SK-N-DZ (cell line): Measurements from ENCODE around the gene RBMY1D. TPM values are rescaled to one million over a fixed set of nuclear protein-coding genes. Genes with fewer than 3 reads are reported as not detected.
"Not testable (repeated sequence)": the region's sequence is repeated elsewhere in the genome, so short reads cannot be mapped to it uniquely, and the experiment has no call there.

Source experiments
- DNase-seq: peaks from one replicate; pipeline ENCODE4 v3.0.0-alpha.2; 2015; ENCODE audit warnings: low spot score
- polyA plus RNA-seq, 2 experiments: library from polyadenylated mRNA; depleted of rRNA; stranded (reverse); fragments of >200 nt; gene quantifications; 2 replicates each; pipeline ENCODE4 v1.2.3, GENCODE V29; 2014

The RBMY1D gene
- polyA plus RNA-seq (2014; cell fraction: cytosol; rRNA removed), result not detected in 2 replicates
- polyA plus RNA-seq (2014; cell fraction: nucleus; rRNA removed), result not detected in 2 replicates

DNA sequence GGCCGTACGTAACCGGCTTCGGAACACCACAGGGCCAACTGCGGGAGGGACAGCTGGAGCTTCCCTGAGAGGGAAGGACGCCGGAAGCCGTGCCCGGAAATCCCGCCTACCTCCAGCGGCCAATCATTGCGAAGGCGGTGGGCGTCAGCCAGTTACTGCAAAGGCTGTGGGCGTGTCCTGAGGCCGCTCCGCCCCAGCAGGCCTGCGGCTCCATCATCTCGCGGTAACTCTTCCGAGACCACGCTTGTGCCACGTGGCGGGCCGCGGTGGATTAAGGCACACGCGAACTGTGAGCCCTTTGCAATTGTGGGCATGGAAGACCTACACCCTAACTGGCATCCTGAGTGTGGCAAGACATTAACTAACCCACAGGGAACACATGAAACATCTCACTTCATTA is at the start of gene RBMY1D:
RBMY1D (minus strand) TSS at position 101 of the 400 bp plus-strand sequence. CDS start 2,013 bp downstream, outside the sequence.
- not testable (repeated sequence) for DNase-seq

DNA sequence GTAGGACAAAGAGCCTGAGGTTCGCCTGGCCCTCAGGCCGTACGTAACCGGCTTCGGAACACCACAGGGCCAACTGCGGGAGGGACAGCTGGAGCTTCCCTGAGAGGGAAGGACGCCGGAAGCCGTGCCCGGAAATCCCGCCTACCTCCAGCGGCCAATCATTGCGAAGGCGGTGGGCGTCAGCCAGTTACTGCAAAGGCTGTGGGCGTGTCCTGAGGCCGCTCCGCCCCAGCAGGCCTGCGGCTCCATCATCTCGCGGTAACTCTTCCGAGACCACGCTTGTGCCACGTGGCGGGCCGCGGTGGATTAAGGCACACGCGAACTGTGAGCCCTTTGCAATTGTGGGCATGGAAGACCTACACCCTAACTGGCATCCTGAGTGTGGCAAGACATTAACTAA is 23.6 kb upstream of the RBMY1D start, which contains the start of gene RBMY1E:
RBMY1E (minus strand) TSS at position 101 of the 400 bp plus-strand sequence. CDS start 1,978 bp downstream, outside the sequence.
- not testable (repeated sequence) for DNase-seq

DNA sequence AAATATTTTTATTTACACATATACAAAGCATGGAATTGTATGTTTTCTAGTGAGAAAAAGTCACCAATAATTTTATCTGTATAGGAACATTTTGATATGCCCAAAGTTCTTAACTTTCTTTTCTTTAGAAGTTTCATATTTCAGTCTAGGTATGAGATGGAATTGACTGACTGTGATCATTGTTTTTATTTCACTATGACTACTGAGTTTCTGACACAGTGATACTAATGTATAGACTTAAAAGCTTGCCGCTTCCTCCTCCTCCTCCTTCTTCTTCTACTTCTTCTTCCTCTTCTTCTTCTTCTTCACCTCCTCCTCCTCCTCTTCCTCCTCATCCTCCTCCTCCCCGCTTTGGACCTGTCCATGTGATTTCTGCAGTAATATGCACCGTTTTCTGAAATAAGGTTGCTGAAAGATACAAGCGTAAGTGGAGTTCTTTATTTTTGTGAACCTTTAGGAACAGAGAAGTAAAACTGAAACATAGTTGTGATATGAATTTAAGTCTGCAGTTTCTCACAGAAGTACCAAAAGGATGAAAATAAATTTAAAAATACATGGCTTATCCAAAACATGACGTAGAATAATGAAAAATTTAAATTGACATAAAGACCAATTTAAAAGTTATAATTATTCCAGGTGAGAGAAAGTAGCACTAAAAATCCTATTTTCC is 24.8 kb downstream of the RBMY1D start:
- not testable (repeated sequence) for DNase-seq

DNA sequence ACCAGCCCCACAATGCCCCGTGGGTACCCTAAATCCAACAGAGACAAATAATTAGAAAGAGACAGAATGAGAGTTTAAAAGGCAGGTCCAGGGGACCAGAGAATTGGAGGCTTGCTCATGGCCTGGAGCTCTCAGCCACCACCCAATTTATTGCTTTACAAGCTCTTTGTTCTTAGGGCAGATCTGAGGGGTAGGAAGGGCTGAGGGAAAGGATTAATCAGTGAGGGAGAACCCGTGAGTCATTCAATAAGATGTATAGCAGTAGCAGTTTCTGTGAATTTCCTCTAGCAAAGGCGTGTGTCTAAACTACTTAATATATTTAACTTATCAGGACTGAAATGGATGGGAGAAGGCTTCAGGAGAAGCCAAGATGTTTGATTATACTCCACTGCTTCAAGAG is 48.8 kb downstream of the RBMY1D start:
- no peak for DNase-seq

DNA sequence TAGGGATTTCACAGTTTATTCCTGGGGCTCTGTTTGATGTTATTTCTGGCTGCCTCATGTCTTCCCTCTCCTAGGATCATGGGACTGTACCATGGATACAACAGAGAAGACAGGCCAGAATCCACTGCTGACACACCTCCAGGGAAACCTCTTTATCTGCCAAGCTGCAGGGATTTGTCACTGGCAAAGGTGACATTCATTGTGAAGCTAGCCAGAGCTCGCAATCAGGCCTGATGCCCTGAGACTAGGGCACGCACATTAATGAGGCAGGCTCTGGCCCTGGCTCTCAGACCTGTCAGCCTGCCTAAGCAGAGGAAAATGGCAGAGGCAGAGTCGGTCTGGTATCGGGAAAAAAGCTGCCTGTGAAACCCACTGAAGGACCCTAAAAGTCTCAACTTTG is 52.2 kb downstream of the RBMY1D start:
- DNase-seq, result no peak

DNA sequence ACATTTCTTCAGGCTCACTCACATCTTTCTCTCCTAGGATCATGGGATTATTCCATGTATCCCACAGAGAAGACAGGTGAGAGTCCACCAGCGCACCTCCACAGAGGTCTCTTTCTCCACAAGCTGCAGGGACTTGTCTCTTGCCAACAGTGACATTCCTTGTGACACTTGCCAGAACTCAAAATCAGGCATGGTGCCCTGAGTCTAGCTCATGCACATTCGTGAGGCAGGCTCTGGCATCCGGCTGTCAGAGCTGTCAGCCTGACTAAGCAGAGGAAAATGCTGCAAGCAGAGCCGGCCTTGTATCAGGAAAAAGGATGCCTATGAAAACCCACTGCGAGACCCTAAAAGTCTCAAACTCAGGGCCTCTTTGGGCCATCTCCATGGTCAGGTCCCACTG is 54.8 kb downstream of the RBMY1D start:
- DNase-seq, result no peak

DNA sequence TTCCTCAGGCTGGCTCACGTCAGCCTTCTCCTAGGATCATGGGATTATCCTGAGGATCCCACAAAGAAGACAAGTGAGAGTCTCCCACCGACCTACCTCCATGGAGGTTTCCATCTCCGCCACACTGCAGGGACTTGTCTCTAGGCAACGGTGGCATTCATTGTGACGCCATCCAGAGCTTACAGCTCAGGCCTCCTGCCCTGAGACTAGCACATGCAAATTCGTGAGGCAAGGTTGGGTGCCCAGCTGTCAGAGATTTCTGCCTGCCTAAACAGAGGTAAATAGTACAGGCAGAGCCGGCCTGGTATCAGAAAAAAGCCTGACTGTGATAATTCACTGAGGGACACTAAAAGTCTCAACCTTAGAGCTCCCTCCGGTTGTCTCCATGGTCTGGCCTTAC is 58.0 kb downstream of the RBMY1D start:
- no peak for DNase-seq

DNA sequence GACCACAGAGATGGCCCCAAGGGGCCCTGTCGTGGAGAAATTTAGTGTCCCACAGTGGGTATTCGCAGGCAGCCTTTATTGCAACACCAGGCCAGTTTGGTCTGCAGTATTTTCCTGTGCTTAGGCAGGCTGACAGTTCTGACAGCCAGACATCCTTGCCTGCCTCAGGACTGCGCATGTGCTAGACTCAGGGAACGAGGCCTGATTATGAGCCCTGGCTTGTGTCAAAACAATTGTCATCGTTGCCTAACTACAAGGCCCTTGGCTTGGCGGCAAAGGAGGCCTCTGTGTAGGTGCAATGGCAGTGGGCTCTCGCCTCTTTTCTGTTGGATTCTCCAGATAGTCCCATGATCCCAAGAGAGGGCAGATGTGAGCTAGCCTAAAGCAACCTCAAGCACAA is 59.3 kb downstream of the RBMY1D start:
- DNase-seq, result no peak
